Ascending aorta (tissue), 2 donors: Measurements from ENCODE around the gene PTPRK. TPM values are rescaled to one million over a fixed set of nuclear protein-coding genes. Genes with fewer than 3 reads are reported as not detected.

Experiments used
- DNase-seq, 2 donors: peaks; one replicate each; pipeline ENCODE4 v3.0.0-alpha.2; 2019; ENCODE audit warnings: low spot score in 2 of 2
- H3K27ac ChIP-seq, 2 donors: fragments of 200-600 bp; sonication (generic); one replicate each; pipeline ENCODE4 v1.5.1; 2016 to 2017; ENCODE audit warnings: mild to moderate bottlenecking in 1 of 2
- H3K27me3 ChIP-seq: fragments of 200-600 bp; sonication (generic); one replicate; pipeline ENCODE4 v1.5.1; 2017
- H3K36me3 ChIP-seq, 2 donors: fragments of 200-600 bp; sonication (generic); one replicate each; pipeline ENCODE4 v1.5.1; 2016
- H3K4me1 ChIP-seq, 2 donors: fragments of 200-600 bp; sonication (generic); one replicate each; pipeline ENCODE4 v1.5.1; 2016 to 2017; ENCODE audit warnings: mild to moderate bottlenecking in 1 of 2
- H3K4me3 ChIP-seq, 2 donors: fragments of 200-600 bp; sonication (generic); one replicate each; pipeline ENCODE4 v1.5.1; 2016 to 2017; ENCODE audit warnings: mild to moderate bottlenecking in 1 of 2
- H3K9me3 ChIP-seq, 2 donors: fragments of 200-600 bp; sonication (generic); one replicate each; pipeline ENCODE4 v1.5.1; 2016
- CTCF ChIP-seq, 3 experiments: fragments of 200-600 bp in 2 of 3; fragments of 450-650 bp in 1 of 3; sonication (generic) in 2 of 3; IDR thresholded peaks; one replicate each; pipeline ENCODE4 v1.5.1; 2016 to 2019; ENCODE audit warnings: antibody characterized with exemption in 3 of 3, mild to moderate bottlenecking in 1 of 3, moderate library complexity in 1 of 3
- intact Hi-C: fragments of 100-400 bp; cut with DNase I; formaldehyde crosslinking; loops from one replicate; pipeline ENCODE4 v1.15.1; 2023
- total RNA-seq: library from RNA; depleted of rRNA; stranded (reverse); fragments of >200 nt; gene quantifications from one replicate; pipeline ENCODE4 v1.1.0, GENCODE V29; 2016

PTPRK gene
- total RNA-seq, 1 donor from 2014 or later, result 73.1 TPM

GRCh38 chr6:128156321-128157111, 363.9 kb downstream of the PTPRK start:
- no peak for TF ChIP-seq CTCF (IDR thresholded peaks at IDR 0.05)
- Histone ChIP-seq H3K9me3 (no peaks in the 10 kb centered on the region), H3K36me3 (no peaks in the 10 kb centered on the region), H3K4me3 (no peak overlapping the region), H3K27me3 (no peaks in the 10 kb centered on the region), H3K4me1 (no peaks in the 10 kb centered on the region), H3K27ac (no peak overlapping the region)
- no peak for DNase-seq
- intact Hi-C loops, result no loop called here

GRCh38 chr6:128155826-128156225, 364.6 kb downstream of the PTPRK start:
- Histone ChIP-seq H3K27ac (no peak overlapping the region), H3K36me3 (no peaks in the 10 kb centered on the region), H3K9me3 (no peaks in the 10 kb centered on the region), H3K4me1 (no peaks in the 10 kb centered on the region), H3K27me3 (no peaks in the 10 kb centered on the region), H3K4me3 (no peak overlapping the region)
- intact Hi-C loops, result no loop called here
- TF ChIP-seq CTCF (IDR thresholded peaks at IDR 0.05), result no peak
- no peak for DNase-seq

- H3K4me3 ChIP-seq, result no peak overlapping the region
- intact Hi-C loops, result no loop called here
- H3K4me1 ChIP-seq, result no peaks in the 10 kb centered on the region
Observed at GRCh38 chr6:128152551-128152950, 367.8 kb downstream of the PTPRK start.

GRCh38 chr6:128150376-128150775, 370.0 kb downstream of the PTPRK start:
- DNase-seq, result no peak
- H3K27ac ChIP-seq, result no peak overlapping the region
- no peaks in the 10 kb centered on the region for H3K4me1 ChIP-seq
- H3K36me3 ChIP-seq, result no peaks in the 10 kb centered on the region
- intact Hi-C loops, result no loop called here
- H3K27me3 ChIP-seq, result no peaks in the 10 kb centered on the region
- H3K9me3 ChIP-seq, result no peaks in the 10 kb centered on the region
- TF ChIP-seq CTCF (IDR thresholded peaks at IDR 0.05), result no peak
- no peak overlapping the region for H3K4me3 ChIP-seq

More at GRCh38 chr6:128152551-128152950, 367.8 kb downstream of the PTPRK start:
- H3K9me3 ChIP-seq, result no peaks in the 10 kb centered on the region
- no peaks in the 10 kb centered on the region for H3K27me3 ChIP-seq
- no peaks in the 10 kb centered on the region for H3K36me3 ChIP-seq
- no peak for TF ChIP-seq CTCF (IDR thresholded peaks at IDR 0.05)
- no peak for DNase-seq
- H3K27ac ChIP-seq, result no peak overlapping the region

- intact Hi-C loops, result no loop called here
- TF ChIP-seq CTCF (IDR thresholded peaks at IDR 0.05), result no peak
Observed at GRCh38 chr6:128149796-128150195, 370.6 kb downstream of the PTPRK start.

More at GRCh38 chr6:128149796-128150195, 370.6 kb downstream of the PTPRK start:
- H3K4me1 ChIP-seq, result no peaks in the 10 kb centered on the region
- no peak for DNase-seq
- H3K9me3 ChIP-seq, result no peaks in the 10 kb centered on the region
- no peaks in the 10 kb centered on the region for H3K27me3 ChIP-seq
- H3K4me3 ChIP-seq, result no peak overlapping the region
- no peak overlapping the region for H3K27ac ChIP-seq
- no peaks in the 10 kb centered on the region for H3K36me3 ChIP-seq
